ENCODE measurements around the gene EFHD1.
A peak's percentile ranks its signal among the peaks of the same experiment; 100 is the strongest.
"Not testable (repeated sequence)": the region's sequence is repeated elsewhere in the genome, so short reads cannot be mapped to it uniquely, and the experiment has no call there.

Gene EFHD1

GRCh38 chr2:232681527-232681926 lies 48.1 kb downstream of the EFHD1 start:
- Histone ChIP-seq H3K79me2 (ENCODE audit: low read length) (no peaks in the 10 kb centered on the region), H3K4me1 (ENCODE audit: low read length) (no peaks in the 10 kb centered on the region), H3K27me3 (replicated peaks; ENCODE audit: insufficient read depth, low read length) (no peaks in the 10 kb centered on the region), H3K9ac (ENCODE audit: low read length) (no peak overlapping the region), H3K4me3 (ENCODE audit: low read length) (no peak overlapping the region), H3K27ac (ENCODE audit: low read length) (no peak overlapping the region), H3K36me3 (replicated peaks; ENCODE audit: insufficient read depth, low read length) (no peaks in the 10 kb centered on the region), H3K9me3 (replicated peaks; ENCODE audit: insufficient read depth, low read length) (no peaks in the 10 kb centered on the region), H3K4me2 (ENCODE audit: low read depth, low read length) (no peak overlapping the region), H3F3A (ENCODE audit: insufficient read depth, low read length) (no peaks in the 10 kb centered on the region), H4K20me1 (ENCODE audit: insufficient read depth, low read length) (no peaks in the 10 kb centered on the region), H2AFZ (ENCODE audit: low read length) (no peak overlapping the region), H3K9me2 (replicated peaks; ENCODE audit: insufficient read depth, low read length) (no peaks in the 10 kb centered on the region)
- TF ChIP-seq EZH2 (optimal IDR thresholded peaks at IDR 0.05; ENCODE audit: low read depth, low read length) (no peak), CTCF (IDR thresholded peaks at IDR 0.05; ENCODE audit: low read length) (no peak), EZH2phosphoT487 (IDR thresholded peaks at IDR 0.05; ENCODE audit: low read length) (no peak)
- no peak for DNase-seq

- Histone ChIP-seq H3K27ac (ENCODE audit: low read length) (no peak overlapping the region), H3K9me3 (replicated peaks; ENCODE audit: insufficient read depth, low read length) (no peaks in the 10 kb centered on the region), H3K27me3 (replicated peaks; ENCODE audit: insufficient read depth, low read length) (no peaks in the 10 kb centered on the region), H3F3A (ENCODE audit: insufficient read depth, low read length) (no peaks in the 10 kb centered on the region), H3K4me1 (ENCODE audit: low read length) (no peaks in the 10 kb centered on the region), H3K4me3 (ENCODE audit: low read length) (no peak overlapping the region), H3K9ac (ENCODE audit: low read length) (no peak overlapping the region), H3K9me2 (replicated peaks; ENCODE audit: insufficient read depth, low read length) (no peaks in the 10 kb centered on the region), H3K79me2 (ENCODE audit: low read length) (no peaks in the 10 kb centered on the region), H2AFZ (ENCODE audit: low read length) (no peak overlapping the region), H4K20me1 (ENCODE audit: insufficient read depth, low read length) (no peaks in the 10 kb centered on the region), H3K36me3 (replicated peaks; ENCODE audit: insufficient read depth, low read length) (no peaks in the 10 kb centered on the region), H3K4me2 (ENCODE audit: low read depth, low read length) (no peak overlapping the region)
- no peak for DNase-seq
- TF ChIP-seq EZH2phosphoT487 (IDR thresholded peaks at IDR 0.05; ENCODE audit: low read length) (no peak), CTCF (IDR thresholded peaks at IDR 0.05; ENCODE audit: low read length) (no peak), EZH2 (optimal IDR thresholded peaks at IDR 0.05; ENCODE audit: low read depth, low read length) (no peak)
Observed at GRCh38 chr2:232683368-232683767, 50.0 kb downstream of the EFHD1 start.

- H4K20me1 ChIP-seq (ENCODE audit: insufficient read depth, low read length); DNase-seq; H3K4me1 ChIP-seq (ENCODE audit: low read length); H3K9me2 ChIP-seq (replicated peaks; ENCODE audit: insufficient read depth, low read length); H3K4me2 ChIP-seq (ENCODE audit: low read depth, low read length); H3K9ac ChIP-seq (ENCODE audit: low read length); H3K4me3 ChIP-seq (ENCODE audit: low read length); H3K9me3 ChIP-seq (replicated peaks; ENCODE audit: insufficient read depth, low read length); H3F3A ChIP-seq (ENCODE audit: insufficient read depth, low read length); H3K36me3 ChIP-seq (replicated peaks; ENCODE audit: insufficient read depth, low read length); H2AFZ ChIP-seq (ENCODE audit: low read length); H3K27ac ChIP-seq (ENCODE audit: low read length); H3K27me3 ChIP-seq (replicated peaks; ENCODE audit: insufficient read depth, low read length); H3K79me2 ChIP-seq (ENCODE audit: low read length): not testable (repeated sequence)
Observed at GRCh38 chr2:232685391-232685790, 52.0 kb downstream of the EFHD1 start.

GRCh38 chr2:232687382-232688160 lies 54.2 kb downstream of the EFHD1 start:
- H4K20me1 ChIP-seq (ENCODE audit: insufficient read depth, low read length): no peaks in the 10 kb centered on the region

More at GRCh38 chr2:232687382-232688160, 54.2 kb downstream of the EFHD1 start:
- no peak overlapping the region for H3K9ac ChIP-seq (ENCODE audit: low read length)
- no peak overlapping the region for H3K27ac ChIP-seq (ENCODE audit: low read length)
- H3K36me3 ChIP-seq (replicated peaks; ENCODE audit: insufficient read depth, low read length): no peaks in the 10 kb centered on the region
- H3F3A ChIP-seq (ENCODE audit: insufficient read depth, low read length): no peaks in the 10 kb centered on the region
- H3K4me2 ChIP-seq (ENCODE audit: low read depth, low read length): no peak overlapping the region
- H2AFZ ChIP-seq (ENCODE audit: low read length): no peak overlapping the region
- no peaks in the 10 kb centered on the region for H3K79me2 ChIP-seq (ENCODE audit: low read length)
- H3K4me1 ChIP-seq (ENCODE audit: low read length): no peaks in the 10 kb centered on the region
- no peak for TF ChIP-seq EZH2 (optimal IDR thresholded peaks at IDR 0.05; ENCODE audit: low read depth, low read length)
- TF ChIP-seq CTCF (IDR thresholded peaks at IDR 0.05; ENCODE audit: low read length): no peak
- TF ChIP-seq EZH2phosphoT487 (IDR thresholded peaks at IDR 0.05; ENCODE audit: low read length): no peak
- H3K9me2 ChIP-seq (replicated peaks; ENCODE audit: insufficient read depth, low read length): no peaks in the 10 kb centered on the region
- H3K27me3 ChIP-seq (replicated peaks; ENCODE audit: insufficient read depth, low read length): no peaks in the 10 kb centered on the region
- DNase-seq: peak; percentile 21
- no peak overlapping the region for H3K4me3 ChIP-seq (ENCODE audit: low read length)
- no peaks in the 10 kb centered on the region for H3K9me3 ChIP-seq (replicated peaks; ENCODE audit: insufficient read depth, low read length)

Data from MM.1S (cell line).